GM12891 (cell line): Measurements from ENCODE around the gene RBP7.

Source experiments
- POLR2A ChIP-seq: IDR thresholded peaks from 2 replicates; pipeline ENCODE4 v1.6.1; 2011; ENCODE audit warnings: low read depth, low read length, control low read depth
- SPI1 ChIP-seq: IDR thresholded peaks from 2 replicates; pipeline ENCODE4 v1.6.1; 2011; ENCODE audit warnings: low read depth, low read length, control low read depth

DNA sequence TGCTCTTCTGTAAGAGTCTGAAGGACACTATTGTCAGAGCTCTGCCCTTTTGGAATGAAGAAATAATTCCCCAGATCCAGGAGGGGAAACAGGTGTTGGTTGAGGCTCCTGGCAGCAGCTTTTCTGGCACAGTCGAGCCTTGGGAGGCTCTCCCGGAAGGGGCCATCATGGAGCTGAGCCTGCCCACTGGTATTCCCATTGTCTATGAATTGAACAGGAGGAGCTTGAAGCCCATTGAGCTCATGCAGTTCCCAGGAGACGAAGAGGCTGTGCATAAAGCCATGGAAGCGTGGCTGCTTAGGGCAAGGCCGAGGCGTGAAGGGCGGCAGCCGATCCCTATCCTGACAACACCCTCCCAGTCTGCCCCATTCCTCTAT lies 62.3 kb downstream of the RBP7 start:
- TF ChIP-seq POLR2A (no peak), SPI1 (no peak)
